Measurements from ENCODE around the gene GPC6. TPM values are rescaled to one million over a fixed set of nuclear protein-coding genes. Genes with fewer than 3 reads are reported as not detected.

Gene GPC6
- total RNA-seq, 6 donors from 2014 or later: 1.3 to 7.3 (median 3.4) TPM

GRCh38 chr13:93511011-93511410 lies 284.4 kb downstream of the GPC6 start:
- H3K27ac ChIP-seq: no peak overlapping the region
- H3K36me3 ChIP-seq: no peaks in the 10 kb centered on the region
- no peaks in the 10 kb centered on the region for H3K27me3 ChIP-seq
- no peak overlapping the region for H3K4me3 ChIP-seq
- ATAC-seq (ENCODE audit: low FRiP score in 2 of 2) (no peak), DNase-seq (no peak)
- TF ChIP-seq CTCF (IDR thresholded peaks at IDR 0.05) (no peak), EP300 (IDR thresholded peaks at IDR 0.05) (no peak), POLR2AphosphoS5 (IDR thresholded peaks at IDR 0.05) (no peak), POLR2A (IDR thresholded peaks at IDR 0.05) (no peak)
- WGBS, 2 donors: 45 to 67% methylated on average over 2 of the region's 2 CpGs
- H3K9me3 ChIP-seq: no peaks in the 10 kb centered on the region
- no peaks in the 10 kb centered on the region for H3K4me1 ChIP-seq

GRCh38 chr13:93515267-93515666 lies 288.7 kb downstream of the GPC6 start:
- Histone ChIP-seq H3K36me3 (no peaks in the 10 kb centered on the region), H3K9me3 (no peaks in the 10 kb centered on the region), H3K27ac (no peak overlapping the region), H3K4me3 (no peak overlapping the region), H3K27me3 (no peaks in the 10 kb centered on the region), H3K4me1 (no peaks in the 10 kb centered on the region)
- ATAC-seq (ENCODE audit: low FRiP score in 2 of 2) (no peak), DNase-seq (no peak)
- TF ChIP-seq POLR2AphosphoS5 (IDR thresholded peaks at IDR 0.05): no peak
- TF ChIP-seq EP300 (IDR thresholded peaks at IDR 0.05): no peak
- TF ChIP-seq CTCF (IDR thresholded peaks at IDR 0.05): no peak

- Histone ChIP-seq H3K4me3 (no peak overlapping the region), H3K27me3 (no peaks in the 10 kb centered on the region), H3K9me3 (no peaks in the 10 kb centered on the region), H3K4me1 (no peaks in the 10 kb centered on the region), H3K27ac (no peak overlapping the region), H3K36me3 (no peaks in the 10 kb centered on the region)
- TF ChIP-seq EP300 (IDR thresholded peaks at IDR 0.05) (no peak), POLR2A (IDR thresholded peaks at IDR 0.05) (no peak), CTCF (IDR thresholded peaks at IDR 0.05) (no peak), POLR2AphosphoS5 (IDR thresholded peaks at IDR 0.05) (no peak)
- no peak for DNase-seq
- ATAC-seq (ENCODE audit: low FRiP score in 2 of 2): no peak
These were observed 291.1 kb downstream of the GPC6 start for GRCh38 chr13:93517658-93518057.

- no peaks in the 10 kb centered on the region for H3K9me3 ChIP-seq
- H3K27ac ChIP-seq: no peak overlapping the region
- H3K36me3 ChIP-seq: no peaks in the 10 kb centered on the region
- no peak for ATAC-seq (ENCODE audit: low FRiP score in 2 of 2)
- no peak for DNase-seq
- TF ChIP-seq CTCF (IDR thresholded peaks at IDR 0.05) (no peak), POLR2A (IDR thresholded peaks at IDR 0.05) (no peak), POLR2AphosphoS5 (IDR thresholded peaks at IDR 0.05) (no peak), EP300 (IDR thresholded peaks at IDR 0.05) (no peak)
- WGBS, 2 donors: 67 to 69% methylated on average over 2 of the region's 2 CpGs
- no peaks in the 10 kb centered on the region for H3K4me1 ChIP-seq
- no peaks in the 10 kb centered on the region for H3K27me3 ChIP-seq
- no peak overlapping the region for H3K4me3 ChIP-seq
These were observed 294.7 kb downstream of the GPC6 start for GRCh38 chr13:93521307-93521706.

- Histone ChIP-seq H3K4me1 (no peaks in the 10 kb centered on the region), H3K27ac (no peak overlapping the region), H3K36me3 (no peaks in the 10 kb centered on the region), H3K4me3 (no peak overlapping the region), H3K9me3 (no peaks in the 10 kb centered on the region), H3K27me3 (no peaks in the 10 kb centered on the region)
- ATAC-seq (ENCODE audit: low FRiP score in 2 of 2) (no peak), DNase-seq (no peak)
- TF ChIP-seq POLR2AphosphoS5 (IDR thresholded peaks at IDR 0.05): no peak
- no peak for TF ChIP-seq POLR2A (IDR thresholded peaks at IDR 0.05)
- TF ChIP-seq CTCF (IDR thresholded peaks at IDR 0.05): no peak
- 84 to 87% methylated on average over 3 of the region's 3 CpGs for WGBS, 2 donors
These were observed 295.9 kb downstream of the GPC6 start for GRCh38 chr13:93522501-93522900.
